Liver (tissue), 3 donors: ENCODE results near the gene ALDH1A2.

Experiments used
- CTCF ChIP-seq: fragments of 150-350 bp; IDR thresholded peaks from 2 replicates; pipeline ENCODE4 v1.5.1; 2017; ENCODE audit warnings: improper control_type of control experiment, low read depth, low read length; ENCODE audit not compliant: missing input control
- EGR1 ChIP-seq, 2 donors: IDR thresholded peaks; 2 replicates each; pipeline ENCODE4 v1.6.1; 2016 to 2018; ENCODE audit warnings: antibody characterized with exemption in 2 of 2, low read depth in 2 of 2
- HNF4A ChIP-seq, 2 donors: conservative IDR thresholded peaks; 2 replicates each; pipeline ENCODE4 v1.6.1; 2016; ENCODE audit warnings: antibody characterized with exemption in 2 of 2, mild to moderate bottlenecking in 2 of 2
- JUND ChIP-seq, 2 donors: IDR thresholded peaks; 2 replicates each; pipeline ENCODE4 v1.6.1; 2016; ENCODE audit warnings: antibody characterized with exemption in 2 of 2
- MAX ChIP-seq: IDR thresholded peaks from 2 replicates; pipeline ENCODE4 v1.6.1; 2016; ENCODE audit warnings: antibody characterized with exemption
- RAD21 ChIP-seq, 2 donors: IDR thresholded peaks; 2 replicates each; pipeline ENCODE4 v1.6.1; 2016; ENCODE audit warnings: antibody characterized with exemption in 2 of 2, mild to moderate bottlenecking in 2 of 2
- RXRA ChIP-seq, 2 donors: IDR thresholded peaks; 2 replicates each; pipeline ENCODE4 v1.6.1; 2017 to 2018; ENCODE audit warnings: antibody characterized with exemption in 2 of 2, mild to moderate bottlenecking in 1 of 2
- SP1 ChIP-seq: IDR thresholded peaks from 2 replicates; pipeline ENCODE4 v1.6.1; 2018; ENCODE audit warnings: antibody characterized with exemption, mild to moderate bottlenecking
- TAF1 ChIP-seq: conservative IDR thresholded peaks from 2 replicates; pipeline ENCODE4 v1.6.1; 2016; ENCODE audit warnings: antibody characterized with exemption, mild to moderate bottlenecking
- YY1 ChIP-seq: IDR thresholded peaks from 2 replicates; pipeline ENCODE4 v1.6.1; 2016; ENCODE audit warnings: antibody characterized with exemption, mild to moderate bottlenecking
- TF ChIP-seq, protein P1 (sequence below): IDR thresholded peaks from 2 replicates; pipeline ENCODE4 v1.6.1; 2016; ENCODE audit warnings: antibody characterized with exemption, mild to moderate bottlenecking
- TF ChIP-seq, protein P2 (sequence below): IDR thresholded peaks from 2 replicates; pipeline ENCODE4 v1.6.1; 2016; ENCODE audit warnings: antibody characterized with exemption
- donor health status: healthy.
- donor health status: healthy.

DNA sequence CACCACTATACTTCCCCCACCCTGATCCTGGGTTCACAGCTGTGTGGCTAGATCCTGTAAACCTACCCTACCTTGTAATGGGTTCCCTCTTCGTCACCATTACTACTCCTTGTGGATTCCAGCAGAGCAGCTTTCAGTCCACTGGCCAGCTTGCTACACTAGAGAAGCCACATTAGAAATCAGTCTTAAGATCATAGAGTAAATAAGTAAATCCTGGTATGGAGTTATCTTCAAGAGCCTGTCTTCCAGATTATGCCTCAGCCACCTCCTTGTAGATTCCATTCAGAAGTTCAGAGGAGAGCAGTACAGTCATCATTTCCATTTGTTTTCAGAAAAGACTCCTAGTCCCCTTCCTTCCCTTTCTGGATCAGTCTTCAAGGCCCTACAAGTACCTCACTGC lies 123.7 kb downstream of the ALDH1A2 start:
- TF ChIP-seq RAD21 (IDR thresholded peaks at IDR 0.05) (no peak), CTCF (no peak), YY1 (no peak), HNF4A (conservative IDR thresholded peaks at IDR 0.05) (no peak), SP1 (no peak), MAX (no peak), TAF1 (no peak), RXRA (IDR thresholded peaks at IDR 0.05) (no peak), EGR1 (IDR thresholded peaks at IDR 0.05; ENCODE audit: low read depth in 2 of 2) (no peak), JUND (IDR thresholded peaks at IDR 0.05) (no peak)
- TF ChIP-seq, protein P1, sequence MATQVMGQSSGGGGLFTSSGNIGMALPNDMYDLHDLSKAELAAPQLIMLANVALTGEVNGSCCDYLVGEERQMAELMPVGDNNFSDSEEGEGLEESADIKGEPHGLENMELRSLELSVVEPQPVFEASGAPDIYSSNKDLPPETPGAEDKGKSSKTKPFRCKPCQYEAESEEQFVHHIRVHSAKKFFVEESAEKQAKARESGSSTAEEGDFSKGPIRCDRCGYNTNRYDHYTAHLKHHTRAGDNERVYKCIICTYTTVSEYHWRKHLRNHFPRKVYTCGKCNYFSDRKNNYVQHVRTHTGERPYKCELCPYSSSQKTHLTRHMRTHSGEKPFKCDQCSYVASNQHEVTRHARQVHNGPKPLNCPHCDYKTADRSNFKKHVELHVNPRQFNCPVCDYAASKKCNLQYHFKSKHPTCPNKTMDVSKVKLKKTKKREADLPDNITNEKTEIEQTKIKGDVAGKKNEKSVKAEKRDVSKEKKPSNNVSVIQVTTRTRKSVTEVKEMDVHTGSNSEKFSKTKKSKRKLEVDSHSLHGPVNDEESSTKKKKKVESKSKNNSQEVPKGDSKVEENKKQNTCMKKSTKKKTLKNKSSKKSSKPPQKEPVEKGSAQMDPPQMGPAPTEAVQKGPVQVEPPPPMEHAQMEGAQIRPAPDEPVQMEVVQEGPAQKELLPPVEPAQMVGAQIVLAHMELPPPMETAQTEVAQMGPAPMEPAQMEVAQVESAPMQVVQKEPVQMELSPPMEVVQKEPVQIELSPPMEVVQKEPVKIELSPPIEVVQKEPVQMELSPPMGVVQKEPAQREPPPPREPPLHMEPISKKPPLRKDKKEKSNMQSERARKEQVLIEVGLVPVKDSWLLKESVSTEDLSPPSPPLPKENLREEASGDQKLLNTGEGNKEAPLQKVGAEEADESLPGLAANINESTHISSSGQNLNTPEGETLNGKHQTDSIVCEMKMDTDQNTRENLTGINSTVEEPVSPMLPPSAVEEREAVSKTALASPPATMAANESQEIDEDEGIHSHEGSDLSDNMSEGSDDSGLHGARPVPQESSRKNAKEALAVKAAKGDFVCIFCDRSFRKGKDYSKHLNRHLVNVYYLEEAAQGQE: no peak
- TF ChIP-seq, protein P2, sequence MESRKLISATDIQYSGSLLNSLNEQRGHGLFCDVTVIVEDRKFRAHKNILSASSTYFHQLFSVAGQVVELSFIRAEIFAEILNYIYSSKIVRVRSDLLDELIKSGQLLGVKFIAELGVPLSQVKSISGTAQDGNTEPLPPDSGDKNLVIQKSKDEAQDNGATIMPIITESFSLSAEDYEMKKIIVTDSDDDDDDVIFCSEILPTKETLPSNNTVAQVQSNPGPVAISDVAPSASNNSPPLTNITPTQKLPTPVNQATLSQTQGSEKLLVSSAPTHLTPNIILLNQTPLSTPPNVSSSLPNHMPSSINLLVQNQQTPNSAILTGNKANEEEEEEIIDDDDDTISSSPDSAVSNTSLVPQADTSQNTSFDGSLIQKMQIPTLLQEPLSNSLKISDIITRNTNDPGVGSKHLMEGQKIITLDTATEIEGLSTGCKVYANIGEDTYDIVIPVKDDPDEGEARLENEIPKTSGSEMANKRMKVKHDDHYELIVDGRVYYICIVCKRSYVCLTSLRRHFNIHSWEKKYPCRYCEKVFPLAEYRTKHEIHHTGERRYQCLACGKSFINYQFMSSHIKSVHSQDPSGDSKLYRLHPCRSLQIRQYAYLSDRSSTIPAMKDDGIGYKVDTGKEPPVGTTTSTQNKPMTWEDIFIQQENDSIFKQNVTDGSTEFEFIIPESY: no peak
